Stimulated activated CD8-positive, alpha-beta memory T cell treated with anti-CD3 and anti-CD28 coated beads, Interleukin-7, amount 100 ng/mL, for 4 hours (primary cell): Measurements from ENCODE around the gene DENND2A.
"Not testable (repeated sequence)": the region's sequence is repeated elsewhere in the genome, so short reads cannot be mapped to it uniquely, and the experiment has no call there.

Experiments used
- DNase-seq, 2 donors: peaks; one replicate each; pipeline ENCODE4 v3.0.0-alpha.2; 2020; ENCODE audit warnings: low read depth in 2 of 2

Gene DENND2A

GRCh38 chr7:140551355-140552239 is 89.0 kb downstream of the DENND2A start:
- DNase-seq: no peak

GRCh38 chr7:140546947-140547346 is 93.7 kb downstream of the DENND2A start:
- no peak for DNase-seq

- DNase-seq: no peak
Observed at GRCh38 chr7:140544388-140544826, 96.2 kb downstream of the DENND2A start.

GRCh38 chr7:140542228-140542603 is 98.4 kb downstream of the DENND2A start:
- no peak for DNase-seq

GRCh38 chr7:140541513-140542227 is 98.9 kb downstream of the DENND2A start:
- DNase-seq: no peak

GRCh38 chr7:140541176-140541512 is 99.5 kb downstream of the DENND2A start:
- no peak for DNase-seq

GRCh38 chr7:140540136-140540777 is 100.4 kb downstream of the DENND2A start:
- no peak for DNase-seq

GRCh38 chr7:140539461-140539860 is 101.2 kb downstream of the DENND2A start:
- no peak for DNase-seq

- DNase-seq: no peak
Observed at GRCh38 chr7:140537750-140538482, 102.7 kb downstream of the DENND2A start.

GRCh38 chr7:140534743-140535142 is 105.9 kb downstream of the DENND2A start:
- DNase-seq: no peak

GRCh38 chr7:140533394-140533872 is 107.2 kb downstream of the DENND2A start:
- no peak for DNase-seq

GRCh38 chr7:140529428-140529827 is 111.2 kb downstream of the DENND2A start:
- not testable (repeated sequence) for DNase-seq

GRCh38 chr7:140526787-140527664 is 113.6 kb downstream of the DENND2A start:
- no peak for DNase-seq

GRCh38 chr7:140526214-140526613 is 114.4 kb downstream of the DENND2A start:
- no peak for DNase-seq

- peak in 1 of 2 donors; percentile 6 for DNase-seq
Observed at GRCh38 chr7:140525743-140526142, 114.9 kb downstream of the DENND2A start.

- no peak for DNase-seq
Observed at GRCh38 chr7:140521421-140521820, 119.2 kb downstream of the DENND2A start.

- DNase-seq: no peak
Observed at GRCh38 chr7:140519007-140519399, 121.6 kb downstream of the DENND2A start.

GRCh38 chr7:140518370-140519006 is 122.1 kb downstream of the DENND2A start:
- no peak for DNase-seq

- DNase-seq: peak; percentile 31 to 36
Observed at GRCh38 chr7:140517546-140518369, 122.9 kb downstream of the DENND2A start.
